PC-3 (cell line): ENCODE data around the gene C14orf132.

Experiments used
- EZH2 ChIP-seq: fragments of 300-600 bp; sonication (generic); IDR thresholded peaks from one replicate; pipeline ENCODE4 v1.6.1; 2017; ENCODE audit warnings: antibody characterized with exemption, mild to moderate bottlenecking, low read length; ENCODE audit not compliant: unreplicated experiment
- EZH2phosphoT487 ChIP-seq: fragments of 300-600 bp; sonication (generic); IDR thresholded peaks from 2 replicates; pipeline ENCODE4 v1.6.1; 2018; ENCODE audit warnings: mild to moderate bottlenecking, antibody characterized with exemption, low read length, borderline replicate concordance
- TF ChIP-seq, protein P1 (sequence below): fragments of 300-600 bp; sonication (generic); conservative IDR thresholded peaks from 2 replicates; pipeline ENCODE4 v1.5.1; 2017; ENCODE audit warnings: antibody characterized with exemption, low read depth, mild to moderate bottlenecking, low read length

DNA sequence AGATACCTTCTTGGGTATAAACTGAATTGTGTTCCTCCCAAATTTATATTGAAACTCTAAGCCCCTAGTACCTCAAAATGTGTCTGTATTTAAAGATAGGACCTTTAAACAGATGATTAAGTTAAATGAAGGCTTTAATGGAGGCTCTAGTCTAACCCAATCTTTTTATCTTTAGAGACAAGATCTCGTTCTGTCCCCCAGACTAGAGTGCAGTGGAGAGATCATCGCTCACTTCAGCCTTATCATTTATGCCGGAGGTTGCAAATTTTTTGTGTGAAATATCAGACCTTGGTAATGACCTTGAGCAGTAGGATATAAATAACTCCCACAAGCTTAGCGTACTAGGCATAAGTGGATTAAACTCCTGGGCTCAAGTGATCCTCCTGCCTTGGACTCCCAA, 81.8 kb downstream of the C14orf132 start:
- TF ChIP-seq, protein P1, sequence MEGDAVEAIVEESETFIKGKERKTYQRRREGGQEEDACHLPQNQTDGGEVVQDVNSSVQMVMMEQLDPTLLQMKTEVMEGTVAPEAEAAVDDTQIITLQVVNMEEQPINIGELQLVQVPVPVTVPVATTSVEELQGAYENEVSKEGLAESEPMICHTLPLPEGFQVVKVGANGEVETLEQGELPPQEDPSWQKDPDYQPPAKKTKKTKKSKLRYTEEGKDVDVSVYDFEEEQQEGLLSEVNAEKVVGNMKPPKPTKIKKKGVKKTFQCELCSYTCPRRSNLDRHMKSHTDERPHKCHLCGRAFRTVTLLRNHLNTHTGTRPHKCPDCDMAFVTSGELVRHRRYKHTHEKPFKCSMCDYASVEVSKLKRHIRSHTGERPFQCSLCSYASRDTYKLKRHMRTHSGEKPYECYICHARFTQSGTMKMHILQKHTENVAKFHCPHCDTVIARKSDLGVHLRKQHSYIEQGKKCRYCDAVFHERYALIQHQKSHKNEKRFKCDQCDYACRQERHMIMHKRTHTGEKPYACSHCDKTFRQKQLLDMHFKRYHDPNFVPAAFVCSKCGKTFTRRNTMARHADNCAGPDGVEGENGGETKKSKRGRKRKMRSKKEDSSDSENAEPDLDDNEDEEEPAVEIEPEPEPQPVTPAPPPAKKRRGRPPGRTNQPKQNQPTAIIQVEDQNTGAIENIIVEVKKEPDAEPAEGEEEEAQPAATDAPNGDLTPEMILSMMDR: no peak
- TF ChIP-seq EZH2phosphoT487 (no peak), EZH2 (no peak)
